AG04450 (cell line): Measurements from ENCODE around the gene RSRC1. TPM values are rescaled to one million over a fixed set of nuclear protein-coding genes. Genes with fewer than 3 reads are reported as not detected.
A peak's percentile ranks its signal among the peaks of the same experiment; 100 is the strongest.
"Not testable (repeated sequence)": the region's sequence is repeated elsewhere in the genome, so short reads cannot be mapped to it uniquely, and the experiment has no call there.

ENCODE experiments used
- CTCF ChIA-PET: fragments of 300-600, 350-600 bp; formaldehyde crosslinking; extraction: SDS; loops from one replicate; lab custom pipeline; 2022; ENCODE audit warnings: antibody characterized with exemption, inconsistent platforms; lab: Charles Lee
- POLR2A ChIA-PET: fragments of 350-600 bp; formaldehyde crosslinking; extraction: SDS; loops from one replicate; lab custom pipeline; 2021; ENCODE audit warnings: antibody characterized with exemption, inconsistent platforms; lab: Yijun Ruan, JAX
- DNase-seq: peaks from one replicate; pipeline ENCODE4 v3.0.0-alpha.2; 2011; ENCODE audit warnings: low read depth, low spot score
- H3K27ac ChIP-seq: one replicate; pipeline ENCODE4 v1.5.1; 2012; ENCODE audit warnings: low read depth, low read length, control low read depth
- H3K27me3 ChIP-seq: one replicate; pipeline ENCODE4 v1.6.0; 2012; ENCODE audit warnings: low read length; ENCODE audit not compliant: control insufficient read depth, insufficient read depth
- H3K4me3 ChIP-seq: 2 replicates; pipeline ENCODE4 v1.5.1; 2011; ENCODE audit warnings: mild to moderate bottlenecking, low read depth, low read length, control low read depth
- H3K9me3 ChIP-seq: 2 replicates; pipeline ENCODE4 v1.5.1; 2012; ENCODE audit warnings: low read length; ENCODE audit not compliant: control insufficient read depth, insufficient read depth
- polyA plus RNA-seq: library from polyadenylated mRNA; depleted of rRNA; stranded (reverse); fragments of >200 nt; gene quantifications from 2 replicates; pipeline ENCODE4 v1.2.3, GENCODE V29; 2011
- TF ChIP-seq, protein P1 (sequence below): IDR thresholded peaks from 2 replicates; pipeline ENCODE4 v1.5.1; 2011; ENCODE audit warnings: low read depth, low read length, control low read depth, inconsistent platforms

Gene RSRC1
- polyA plus RNA-seq, 1 experiment = 6.7 TPM

GRCh38 chr3:158312560-158313141, 202.8 kb downstream of the RSRC1 start:
- H3K27ac ChIP-seq = no peak overlapping the region
- DNase-seq = no peak
- no peaks in the 10 kb centered on the region for H3K27me3 ChIP-seq
- ChIA-PET POLR2A (no interaction called here), CTCF (interaction anchor here (0.6 to 1.2 kb wide), 5 partner anchors 24 to 695 kb away, joined by 3 to 8 read pairs (median 3); partner anchors contain the start of gene RSRC1)
- TF ChIP-seq, protein P1, sequence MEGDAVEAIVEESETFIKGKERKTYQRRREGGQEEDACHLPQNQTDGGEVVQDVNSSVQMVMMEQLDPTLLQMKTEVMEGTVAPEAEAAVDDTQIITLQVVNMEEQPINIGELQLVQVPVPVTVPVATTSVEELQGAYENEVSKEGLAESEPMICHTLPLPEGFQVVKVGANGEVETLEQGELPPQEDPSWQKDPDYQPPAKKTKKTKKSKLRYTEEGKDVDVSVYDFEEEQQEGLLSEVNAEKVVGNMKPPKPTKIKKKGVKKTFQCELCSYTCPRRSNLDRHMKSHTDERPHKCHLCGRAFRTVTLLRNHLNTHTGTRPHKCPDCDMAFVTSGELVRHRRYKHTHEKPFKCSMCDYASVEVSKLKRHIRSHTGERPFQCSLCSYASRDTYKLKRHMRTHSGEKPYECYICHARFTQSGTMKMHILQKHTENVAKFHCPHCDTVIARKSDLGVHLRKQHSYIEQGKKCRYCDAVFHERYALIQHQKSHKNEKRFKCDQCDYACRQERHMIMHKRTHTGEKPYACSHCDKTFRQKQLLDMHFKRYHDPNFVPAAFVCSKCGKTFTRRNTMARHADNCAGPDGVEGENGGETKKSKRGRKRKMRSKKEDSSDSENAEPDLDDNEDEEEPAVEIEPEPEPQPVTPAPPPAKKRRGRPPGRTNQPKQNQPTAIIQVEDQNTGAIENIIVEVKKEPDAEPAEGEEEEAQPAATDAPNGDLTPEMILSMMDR = no peak
- no peaks in the 10 kb centered on the region for H3K9me3 ChIP-seq
- no peak overlapping the region for H3K4me3 ChIP-seq

DNA sequence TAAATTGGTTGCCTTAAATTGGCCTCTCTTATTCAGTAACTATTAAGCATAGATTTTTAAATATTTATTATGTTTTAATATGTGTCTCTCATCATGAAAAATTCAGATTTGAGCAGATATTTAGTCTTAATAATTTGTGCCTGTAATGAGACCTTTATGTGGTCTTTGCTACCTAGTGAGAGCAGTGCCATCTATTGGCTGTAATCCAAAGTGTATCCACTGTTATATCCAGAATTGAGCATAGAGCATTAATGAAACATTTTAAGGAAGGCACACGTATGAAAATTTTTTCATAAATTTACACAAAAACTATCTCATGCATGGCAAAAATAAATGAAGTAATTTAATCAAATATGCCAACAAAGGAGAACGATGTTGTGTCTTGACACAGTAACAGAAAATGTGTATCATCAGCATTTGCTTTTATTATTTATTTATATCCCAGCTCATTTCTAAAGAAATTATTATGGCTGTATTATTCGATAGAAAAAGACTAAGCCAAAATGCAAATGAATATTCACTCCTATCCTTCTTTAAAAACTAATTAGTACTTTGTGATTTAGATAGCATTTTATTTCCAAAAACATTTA, 203.5 kb downstream of the RSRC1 start:
- POLR2A ChIA-PET = no interaction called here
- Histone ChIP-seq H3K4me3 (no peak overlapping the region), H3K27me3 (no peaks in the 10 kb centered on the region), H3K27ac (no peak overlapping the region), H3K9me3 (no peaks in the 10 kb centered on the region)
- TF ChIP-seq, protein P1 = peak; percentile 38
- CTCF ChIA-PET = interaction anchor here (0.8 to 1.2 kb wide), 3 partner anchors 25 to 696 kb away, joined by 3 to 8 read pairs (median 3); partner anchors contain the start of gene RSRC1
- no peak for DNase-seq

- Histone ChIP-seq H3K4me3 (no peak overlapping the region), H3K27me3 (no peaks in the 10 kb centered on the region), H3K9me3 (no peaks in the 10 kb centered on the region), H3K27ac (no peak overlapping the region)
- ChIA-PET POLR2A (no interaction called here), CTCF (interaction anchor here (0.6 kb wide), 1 partner anchor 48 kb away, joined by 3 read pairs; no protein-coding TSS in a partner anchor)
- no peak for DNase-seq
- TF ChIP-seq, protein P1 = no peak
These were observed 204.8 kb downstream of the RSRC1 start for GRCh38 chr3:158314426-158315357.

GRCh38 chr3:158329696-158330441, 220.0 kb downstream of the RSRC1 start:
- DNase-seq, H3K27me3 ChIP-seq, CTCF ChIA-PET, POLR2A ChIA-PET, H3K27ac ChIP-seq, H3K9me3 ChIP-seq: not testable (repeated sequence)
- H3K4me3 ChIP-seq = peak overlapping the region; percentile 32

- TF ChIP-seq, protein P1 = no peak
- CTCF ChIA-PET = interaction anchor here (1.2 kb wide), 1 partner anchor 724 kb away, joined by 3 read pairs; no protein-coding TSS in a partner anchor
- DNase-seq = no peak
- H3K27ac ChIP-seq = no peak overlapping the region
- POLR2A ChIA-PET = no interaction called here
- H3K4me3 ChIP-seq = no peak overlapping the region
- no peaks in the 10 kb centered on the region for H3K27me3 ChIP-seq
- H3K9me3 ChIP-seq = no peaks in the 10 kb centered on the region; the same call in 1 of the 2 replicates
These were observed 221.0 kb downstream of the RSRC1 start for GRCh38 chr3:158330870-158331269.
